Globus pallidus (tissue), 1 donor: ENCODE data around the gene ZNF627.
A peak's percentile ranks its signal among the peaks of the same experiment; 100 is the strongest.
"Not testable (repeated sequence)": the region's sequence is repeated elsewhere in the genome, so short reads cannot be mapped to it uniquely, and the experiment has no call there.

ENCODE experiments used
- DNase-seq: peaks from one replicate; pipeline ENCODE4 v3.0.0-alpha.2; 2015; ENCODE audit warnings: low spot score

Gene ZNF627

GRCh38 chr19:11624069-11624463 is 26.8 kb downstream of the ZNF627 start:
- DNase-seq: no peak

- peak; percentile 16 for DNase-seq
Measured at GRCh38 chr19:11626252-11626651, 29.0 kb downstream of the ZNF627 start.

GRCh38 chr19:11633223-11633622 is 35.9 kb downstream of the ZNF627 start:
- DNase-seq: no peak

- not testable (repeated sequence) for DNase-seq
Measured at GRCh38 chr19:11634018-11634662, 36.9 kb downstream of the ZNF627 start.

GRCh38 chr19:11639245-11639601 is 41.9 kb downstream of the ZNF627 start:
- DNase-seq: no peak

- DNase-seq: peak; percentile 90
Measured at GRCh38 chr19:11639602-11640471, 42.6 kb downstream of the ZNF627 start.

- DNase-seq: no peak
Measured at GRCh38 chr19:11641244-11641643, 44.0 kb downstream of the ZNF627 start.

- DNase-seq: no peak
Measured at GRCh38 chr19:11642902-11643301, 45.6 kb downstream of the ZNF627 start.

- DNase-seq: no peak
Measured at GRCh38 chr19:11649941-11650340, 52.7 kb downstream of the ZNF627 start.

GRCh38 chr19:11651062-11651461 is 53.8 kb downstream of the ZNF627 start:
- no peak for DNase-seq

- no peak for DNase-seq
Measured at GRCh38 chr19:11652056-11652455, 54.8 kb downstream of the ZNF627 start.

- DNase-seq: no peak
Measured at GRCh38 chr19:11652492-11652891, 55.2 kb downstream of the ZNF627 start.

- no peak for DNase-seq
Measured at GRCh38 chr19:11656535-11656934, 59.3 kb downstream of the ZNF627 start.

GRCh38 chr19:11657307-11657706 is 60.0 kb downstream of the ZNF627 start:
- no peak for DNase-seq

- DNase-seq: no peak
Measured at GRCh38 chr19:11658970-11659369, 61.7 kb downstream of the ZNF627 start.

- DNase-seq: no peak
Measured at GRCh38 chr19:11659612-11660011, 62.3 kb downstream of the ZNF627 start.

- no peak for DNase-seq
Measured at GRCh38 chr19:11662278-11662677, 65.0 kb downstream of the ZNF627 start.

- DNase-seq: no peak
Measured at GRCh38 chr19:11663181-11663591, 65.9 kb downstream of the ZNF627 start.
